ENCODE results near the gene MLPH. TPM values are rescaled to one million over a fixed set of nuclear protein-coding genes. Genes with fewer than 3 reads are reported as not detected.

Gene MLPH
- total RNA-seq, 1 experiment from 2014 or later: 6.1 TPM

- no peak overlapping the region for H3K4me3 ChIP-seq (ENCODE audit: insufficient read depth, low read depth, low read length)
- peaks cover 1% of the 10 kb centered on the region; the same call in 1 of the 2 replicates for H3K36me3 ChIP-seq (replicated peaks; ENCODE audit: control insufficient read depth, insufficient read depth, low read length)
- no peaks in the 10 kb centered on the region; the same call in 1 of the 2 replicates for H3K27me3 ChIP-seq (ENCODE audit: control insufficient read depth, insufficient read depth, low read length)
- no peak for DNase-seq
Observed at GRCh38 chr2:237494066-237494465, 7.0 kb downstream of the MLPH start.

- Histone ChIP-seq H3K36me3 (replicated peaks; ENCODE audit: control insufficient read depth, insufficient read depth, low read length) (peaks cover 1% of the 10 kb centered on the region; the same call in 1 of the 2 replicates), H3K4me3 (ENCODE audit: insufficient read depth, low read depth, low read length) (no peak overlapping the region), H3K27me3 (ENCODE audit: control insufficient read depth, insufficient read depth, low read length) (no peaks in the 10 kb centered on the region; the same call in 1 of the 2 replicates)
- no peak for DNase-seq
Observed at GRCh38 chr2:237495521-237496117, 8.6 kb downstream of the MLPH start.

GRCh38 chr2:237496428-237496827 is 9.4 kb downstream of the MLPH start:
- H3K4me3 ChIP-seq (ENCODE audit: insufficient read depth, low read depth, low read length): no peak overlapping the region
- no peak for DNase-seq
- H3K36me3 ChIP-seq (replicated peaks; ENCODE audit: control insufficient read depth, insufficient read depth, low read length): peaks cover 1% of the 10 kb centered on the region; the same call in 1 of the 2 replicates
- H3K27me3 ChIP-seq (ENCODE audit: control insufficient read depth, insufficient read depth, low read length): no peaks in the 10 kb centered on the region; the same call in 1 of the 2 replicates

DNA sequence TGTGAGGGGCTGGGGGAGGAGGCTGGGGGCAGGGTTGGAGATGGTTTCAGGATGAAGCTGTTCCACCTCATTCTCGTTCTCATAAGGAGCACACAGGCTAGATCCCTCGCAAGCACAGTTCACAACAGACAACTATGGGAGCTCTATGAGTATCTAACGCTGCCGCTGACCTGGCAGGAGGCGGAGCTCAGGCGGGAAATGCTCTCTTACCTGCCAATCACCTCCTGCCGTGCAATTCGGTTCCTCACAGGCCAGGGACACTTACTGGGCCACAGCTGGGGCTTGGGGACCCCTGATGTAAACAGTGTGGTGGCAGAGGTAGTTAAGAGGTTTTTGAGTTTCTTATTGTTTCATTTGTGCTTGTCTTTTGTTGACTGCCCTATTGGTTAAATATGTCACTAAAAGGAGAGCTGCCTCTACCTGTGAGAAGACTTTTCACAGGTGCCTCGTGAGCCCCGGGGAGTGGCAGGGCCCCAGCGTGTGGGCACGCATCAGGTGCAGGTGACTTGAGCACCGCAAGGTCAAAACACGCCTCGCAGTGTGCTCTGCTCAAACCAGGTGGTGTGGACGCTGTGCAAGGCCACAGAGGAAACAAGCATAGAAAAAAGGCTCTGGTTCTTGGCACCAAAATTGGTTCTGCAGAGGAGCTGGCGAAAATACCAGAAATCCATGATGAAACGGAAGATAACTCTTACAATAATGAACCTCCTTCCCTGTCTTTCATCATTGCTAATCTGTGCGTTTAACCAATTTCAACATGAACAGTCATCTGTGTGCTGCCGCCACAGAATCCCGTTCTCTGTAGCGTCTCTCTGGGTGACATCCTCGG is 10.2 kb downstream of the MLPH start:
- DNase-seq: peak; percentile 76
- H3K36me3 ChIP-seq (replicated peaks; ENCODE audit: control insufficient read depth, insufficient read depth, low read length): peaks cover 1% of the 10 kb centered on the region; the same call in 1 of the 2 replicates
- H3K27me3 ChIP-seq (ENCODE audit: control insufficient read depth, insufficient read depth, low read length): no peaks in the 10 kb centered on the region; the same call in 1 of the 2 replicates
- no peak overlapping the region for H3K4me3 ChIP-seq (ENCODE audit: insufficient read depth, low read depth, low read length)

GRCh38 chr2:237497838-237498186 is 10.8 kb downstream of the MLPH start:
- H3K4me3 ChIP-seq (ENCODE audit: insufficient read depth, low read depth, low read length): no peak overlapping the region
- DNase-seq: no peak
- no peaks in the 10 kb centered on the region; the same call in 1 of the 2 replicates for H3K27me3 ChIP-seq (ENCODE audit: control insufficient read depth, insufficient read depth, low read length)
- peaks cover 1% of the 10 kb centered on the region; the same call in 1 of the 2 replicates for H3K36me3 ChIP-seq (replicated peaks; ENCODE audit: control insufficient read depth, insufficient read depth, low read length)

DNA sequence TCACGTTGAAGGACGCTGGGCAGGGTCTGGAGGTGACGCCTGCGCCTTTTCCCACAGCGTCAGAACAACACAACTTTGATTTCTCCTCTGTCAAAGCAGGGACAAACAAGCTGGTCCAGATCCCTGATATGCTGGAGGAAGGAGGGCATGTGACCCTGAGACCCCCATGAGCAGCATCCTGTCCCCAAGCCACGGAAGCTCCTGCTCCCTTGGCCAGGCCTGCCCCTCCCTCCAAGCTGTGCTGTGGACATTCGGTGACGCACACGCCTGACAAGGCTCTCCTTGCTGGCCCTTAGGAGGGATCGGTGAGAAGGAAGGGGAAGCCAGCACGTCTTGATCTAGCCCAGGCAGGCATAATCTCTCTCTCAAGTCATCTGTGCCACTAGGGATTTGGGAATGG is 11.3 kb downstream of the MLPH start:
- Histone ChIP-seq H3K4me3 (ENCODE audit: insufficient read depth, low read depth, low read length) (no peak overlapping the region), H3K36me3 (replicated peaks; ENCODE audit: control insufficient read depth, insufficient read depth, low read length) (peaks cover 1% of the 10 kb centered on the region; the same call in 1 of the 2 replicates), H3K27me3 (ENCODE audit: control insufficient read depth, insufficient read depth, low read length) (no peaks in the 10 kb centered on the region; the same call in 1 of the 2 replicates)
- DNase-seq: no peak

- no peaks in the 10 kb centered on the region for H3K36me3 ChIP-seq (replicated peaks; ENCODE audit: control insufficient read depth, insufficient read depth, low read length)
- DNase-seq: no peak
Observed at GRCh38 chr2:237500681-237501424, 13.8 kb downstream of the MLPH start.

DNA sequence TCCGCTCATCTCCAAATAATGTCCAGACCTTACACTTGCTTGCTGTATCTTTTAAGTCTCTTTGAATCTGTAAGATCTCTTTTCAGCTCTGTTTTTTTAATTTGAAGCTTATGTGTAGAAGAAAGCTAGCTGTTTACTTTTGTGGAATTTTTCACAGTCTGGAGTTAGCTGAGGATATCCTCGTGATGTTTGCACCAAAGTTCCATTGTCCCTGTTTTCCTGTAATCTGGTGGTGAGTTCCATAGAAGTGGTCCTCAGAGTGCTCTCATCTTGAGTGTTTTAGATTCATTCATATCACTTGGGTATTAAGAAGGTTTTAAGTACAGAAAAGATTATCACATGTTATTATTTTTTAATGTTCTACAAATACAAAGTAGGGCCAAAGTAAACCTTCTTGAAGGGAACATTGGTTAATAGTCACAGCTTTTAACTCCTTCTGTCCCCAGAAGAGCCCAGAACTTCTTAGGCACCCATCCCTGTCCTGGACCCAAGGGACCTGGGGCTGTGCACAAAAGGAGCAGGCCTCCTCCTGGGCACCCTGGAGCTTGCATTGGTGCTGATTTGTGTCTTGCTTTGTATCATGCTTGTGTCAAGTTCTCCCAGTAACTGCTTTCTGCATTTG is 15.0 kb downstream of the MLPH start:
- Histone ChIP-seq H3K36me3 (replicated peaks; ENCODE audit: control insufficient read depth, insufficient read depth, low read length) (no peaks in the 10 kb centered on the region), H3K4me3 (ENCODE audit: insufficient read depth, low read depth, low read length) (no peak overlapping the region), H3K27me3 (ENCODE audit: control insufficient read depth, insufficient read depth, low read length) (no peaks in the 10 kb centered on the region)
- DNase-seq: no peak

More at GRCh38 chr2:237500681-237501424, 13.8 kb downstream of the MLPH start:
- H3K27me3 ChIP-seq (ENCODE audit: control insufficient read depth, insufficient read depth, low read length): no peaks in the 10 kb centered on the region
- no peak overlapping the region for H3K4me3 ChIP-seq (ENCODE audit: insufficient read depth, low read depth, low read length)

DNA sequence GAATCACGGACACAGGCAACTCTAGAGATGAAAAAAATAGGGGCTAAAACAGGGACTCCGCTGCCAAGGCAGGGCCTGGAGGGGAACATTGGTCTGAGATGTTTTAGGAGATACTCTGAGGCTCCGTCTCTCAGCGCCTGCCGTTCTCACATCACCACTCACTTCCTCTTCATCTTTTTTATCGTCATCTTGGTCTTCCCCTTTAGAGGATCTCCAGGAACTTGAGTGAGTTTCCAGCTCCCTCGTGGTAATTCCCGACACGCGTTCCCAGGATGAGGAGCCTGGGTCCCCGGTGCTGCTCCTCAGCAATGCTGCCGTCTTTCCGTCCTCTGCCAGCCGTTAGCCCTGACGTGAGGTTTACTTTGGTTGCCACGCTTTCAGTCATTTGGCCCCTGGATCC is 16.1 kb downstream of the MLPH start:
- no peak overlapping the region for H3K4me3 ChIP-seq (ENCODE audit: insufficient read depth, low read depth, low read length)
- DNase-seq: no peak
- H3K27me3 ChIP-seq (ENCODE audit: control insufficient read depth, insufficient read depth, low read length): no peaks in the 10 kb centered on the region
- no peaks in the 10 kb centered on the region for H3K36me3 ChIP-seq (replicated peaks; ENCODE audit: control insufficient read depth, insufficient read depth, low read length)

GRCh38 chr2:237505188-237505939 is 18.3 kb downstream of the MLPH start:
- no peak for DNase-seq
- Histone ChIP-seq H3K4me3 (ENCODE audit: insufficient read depth, low read depth, low read length) (no peak overlapping the region), H3K27me3 (ENCODE audit: control insufficient read depth, insufficient read depth, low read length) (no peaks in the 10 kb centered on the region), H3K36me3 (replicated peaks; ENCODE audit: control insufficient read depth, insufficient read depth, low read length) (no peaks in the 10 kb centered on the region)

DNA sequence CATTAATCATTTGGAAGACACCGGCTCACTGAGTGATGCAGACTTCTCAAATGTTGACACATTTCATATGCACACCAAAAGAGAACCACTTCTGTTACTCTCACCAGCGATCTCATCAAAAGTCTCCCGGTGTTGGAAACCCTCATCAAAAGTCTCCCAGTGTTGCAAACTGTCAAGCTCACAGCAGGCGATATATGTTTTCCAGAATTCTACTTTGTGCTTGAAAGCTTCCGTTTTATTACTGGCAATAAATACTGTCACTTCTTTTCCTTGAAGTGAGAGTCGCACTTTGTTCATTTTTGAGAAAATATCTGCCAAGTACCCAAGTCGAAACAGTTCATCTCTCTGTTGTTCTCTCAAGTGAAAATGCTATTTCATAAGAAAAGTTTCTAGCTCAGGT is 20.5 kb downstream of the MLPH start:
- DNase-seq: no peak
- H3K27me3 ChIP-seq (ENCODE audit: control insufficient read depth, insufficient read depth, low read length): no peaks in the 10 kb centered on the region

GRCh38 chr2:237508361-237508760 is 21.3 kb downstream of the MLPH start:
- H3K36me3 ChIP-seq (replicated peaks; ENCODE audit: control insufficient read depth, insufficient read depth, low read length): no peaks in the 10 kb centered on the region
- no peak for DNase-seq

More for the DNA sequence above, 20.5 kb downstream of the MLPH start:
- Histone ChIP-seq H3K4me3 (ENCODE audit: insufficient read depth, low read depth, low read length) (no peak overlapping the region), H3K36me3 (replicated peaks; ENCODE audit: control insufficient read depth, insufficient read depth, low read length) (no peaks in the 10 kb centered on the region)

DNA sequence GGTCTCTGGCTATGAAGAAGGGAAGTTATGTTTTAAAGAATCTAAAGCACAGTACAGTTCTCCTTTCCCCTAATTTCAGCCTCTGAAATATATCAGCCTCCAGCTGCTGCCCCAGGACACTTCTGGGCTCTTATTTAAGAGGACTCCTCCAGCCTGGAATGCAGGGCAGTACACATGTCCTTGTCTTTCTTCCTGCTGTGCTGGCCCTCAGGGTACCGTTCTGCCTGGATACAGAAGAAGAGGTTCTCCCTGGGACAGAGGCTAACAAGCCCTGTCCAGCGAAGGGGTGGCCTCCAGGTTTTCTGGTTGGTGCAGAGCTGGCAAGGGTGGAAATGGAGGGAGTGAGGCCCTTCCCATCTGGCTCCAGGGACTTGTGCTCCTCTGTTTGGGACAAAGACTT is 22.1 kb downstream of the MLPH start:
- no peak for DNase-seq
- H3K36me3 ChIP-seq (replicated peaks; ENCODE audit: control insufficient read depth, insufficient read depth, low read length): no peaks in the 10 kb centered on the region
- no peak overlapping the region for H3K4me3 ChIP-seq (ENCODE audit: insufficient read depth, low read depth, low read length)
- H3K27me3 ChIP-seq (ENCODE audit: control insufficient read depth, insufficient read depth, low read length): no peaks in the 10 kb centered on the region

More at GRCh38 chr2:237508361-237508760, 21.3 kb downstream of the MLPH start:
- Histone ChIP-seq H3K4me3 (ENCODE audit: insufficient read depth, low read depth, low read length) (no peak overlapping the region), H3K27me3 (ENCODE audit: control insufficient read depth, insufficient read depth, low read length) (no peaks in the 10 kb centered on the region)

DNA sequence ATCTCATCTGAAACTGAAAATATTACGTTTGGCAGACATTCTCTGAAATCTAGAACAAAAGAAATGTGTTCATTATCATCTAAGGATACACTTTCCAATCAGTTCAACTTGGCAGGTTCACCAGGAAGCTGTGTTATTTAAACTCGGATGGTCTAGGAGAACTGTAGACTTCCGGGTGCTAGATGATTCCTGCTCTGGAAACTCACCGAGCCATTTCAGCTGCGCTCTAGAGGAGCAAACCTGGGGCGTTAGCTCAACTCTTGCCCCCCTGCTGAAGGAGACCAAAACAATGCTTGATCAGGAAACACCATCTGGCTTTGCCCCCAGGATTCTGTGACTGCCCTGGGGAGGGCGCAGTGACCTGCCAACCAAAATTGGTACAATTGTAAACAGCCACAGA is 22.9 kb downstream of the MLPH start:
- H3K4me3 ChIP-seq (ENCODE audit: insufficient read depth, low read depth, low read length): no peak overlapping the region
- no peaks in the 10 kb centered on the region for H3K36me3 ChIP-seq (replicated peaks; ENCODE audit: control insufficient read depth, insufficient read depth, low read length)
- H3K27me3 ChIP-seq (ENCODE audit: control insufficient read depth, insufficient read depth, low read length): no peaks in the 10 kb centered on the region
- no peak for DNase-seq

Data from H7 (cell line).